HG03039 (cell line): ENCODE measurements around the gene CACNG7.
"Not testable (repeated sequence)": the region's sequence is repeated elsewhere in the genome, so short reads cannot be mapped to it uniquely, and the experiment has no call there.

Experiments used
- ATAC-seq: cut with Tn5 transposase; IDR thresholded peaks from one replicate; pipeline ENCODE4 v1.9.1; 2021; ENCODE audit warnings: mild to moderate bottlenecking, moderate library complexity; ENCODE audit not compliant: unreplicated experiment

Gene CACNG7, protein sequence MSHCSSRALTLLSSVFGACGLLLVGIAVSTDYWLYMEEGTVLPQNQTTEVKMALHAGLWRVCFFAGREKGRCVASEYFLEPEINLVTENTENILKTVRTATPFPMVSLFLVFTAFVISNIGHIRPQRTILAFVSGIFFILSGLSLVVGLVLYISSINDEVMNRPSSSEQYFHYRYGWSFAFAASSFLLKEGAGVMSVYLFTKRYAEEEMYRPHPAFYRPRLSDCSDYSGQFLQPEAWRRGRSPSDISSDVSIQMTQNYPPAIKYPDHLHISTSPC

DNA sequence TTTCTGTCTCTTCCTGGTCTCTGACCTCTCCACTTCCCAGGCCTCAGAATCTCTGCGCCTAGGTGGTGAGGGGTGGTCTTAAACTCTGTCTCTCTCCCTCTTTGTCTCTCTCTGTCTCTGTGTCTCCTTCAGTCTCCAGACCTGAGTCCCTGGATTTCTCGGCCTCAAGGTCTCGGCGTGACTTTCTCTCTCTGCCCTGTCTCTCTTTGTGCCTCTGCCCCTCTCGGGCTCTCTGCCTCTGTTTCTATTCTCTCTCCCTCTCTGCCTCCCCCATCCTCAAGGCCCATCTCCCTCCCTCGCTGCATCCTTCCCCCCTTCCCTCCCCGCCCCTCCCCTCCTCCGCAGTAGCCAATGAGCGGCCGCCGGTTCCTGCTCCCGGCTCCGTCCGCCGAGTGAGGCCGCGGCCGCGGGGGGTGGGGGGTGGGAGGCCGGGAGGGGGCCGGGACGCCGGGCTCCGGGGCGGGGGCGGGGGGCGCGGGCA lies at the start of gene CACNG7:
TSS of gene CACNG7 (plus strand) at position 344 of the 481 bp plus-strand sequence. CDS start 3,554 bp downstream, outside the sequence.
- ATAC-seq, result no peak

DNA sequence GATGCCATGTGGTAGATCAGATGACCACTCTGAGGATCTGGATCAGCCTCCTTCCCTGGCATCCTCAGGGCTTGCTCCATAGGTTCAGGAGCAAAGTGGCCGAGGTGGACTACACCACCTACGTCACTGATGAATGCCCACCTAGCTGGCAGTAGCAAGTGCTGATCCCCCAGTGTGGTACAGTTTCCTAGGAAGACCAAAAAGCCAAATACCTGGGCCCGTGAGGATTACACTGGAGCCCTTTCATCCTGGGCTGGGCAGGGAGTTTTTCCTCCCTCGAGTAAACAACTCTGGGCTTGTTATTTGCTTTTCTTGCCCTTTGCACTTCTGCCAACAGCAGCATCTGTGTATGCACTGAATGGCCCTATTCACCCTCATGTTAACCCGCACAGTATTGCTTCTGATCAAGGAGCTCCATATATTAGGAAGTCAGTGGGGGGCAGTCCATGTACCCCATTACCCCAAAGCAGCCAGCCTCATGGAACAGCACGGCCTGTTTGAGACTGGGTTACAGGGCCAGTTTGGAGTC lies 44.7 kb upstream of the CACNG7 start:
- no peak for ATAC-seq

DNA sequence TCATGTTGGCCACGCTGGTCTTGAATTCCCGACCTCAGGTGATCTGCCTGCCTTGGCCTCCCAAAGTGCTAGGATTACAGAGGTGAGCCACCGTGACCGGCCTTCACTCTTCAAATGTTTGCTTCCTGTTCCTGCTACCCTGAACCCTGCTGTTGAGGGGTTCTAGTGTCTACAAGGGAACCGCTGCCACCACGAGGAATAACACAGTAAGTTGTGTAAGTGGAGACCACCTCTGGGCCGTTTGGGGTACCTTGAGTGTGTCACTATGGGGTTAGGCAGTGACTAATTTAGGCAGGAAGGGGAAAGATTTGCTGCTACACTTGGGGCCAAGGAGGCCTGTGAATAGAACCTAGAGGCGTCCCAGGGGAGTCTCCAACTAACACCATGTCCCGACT lies 43.6 kb upstream of the CACNG7 start:
- no peak for ATAC-seq

DNA sequence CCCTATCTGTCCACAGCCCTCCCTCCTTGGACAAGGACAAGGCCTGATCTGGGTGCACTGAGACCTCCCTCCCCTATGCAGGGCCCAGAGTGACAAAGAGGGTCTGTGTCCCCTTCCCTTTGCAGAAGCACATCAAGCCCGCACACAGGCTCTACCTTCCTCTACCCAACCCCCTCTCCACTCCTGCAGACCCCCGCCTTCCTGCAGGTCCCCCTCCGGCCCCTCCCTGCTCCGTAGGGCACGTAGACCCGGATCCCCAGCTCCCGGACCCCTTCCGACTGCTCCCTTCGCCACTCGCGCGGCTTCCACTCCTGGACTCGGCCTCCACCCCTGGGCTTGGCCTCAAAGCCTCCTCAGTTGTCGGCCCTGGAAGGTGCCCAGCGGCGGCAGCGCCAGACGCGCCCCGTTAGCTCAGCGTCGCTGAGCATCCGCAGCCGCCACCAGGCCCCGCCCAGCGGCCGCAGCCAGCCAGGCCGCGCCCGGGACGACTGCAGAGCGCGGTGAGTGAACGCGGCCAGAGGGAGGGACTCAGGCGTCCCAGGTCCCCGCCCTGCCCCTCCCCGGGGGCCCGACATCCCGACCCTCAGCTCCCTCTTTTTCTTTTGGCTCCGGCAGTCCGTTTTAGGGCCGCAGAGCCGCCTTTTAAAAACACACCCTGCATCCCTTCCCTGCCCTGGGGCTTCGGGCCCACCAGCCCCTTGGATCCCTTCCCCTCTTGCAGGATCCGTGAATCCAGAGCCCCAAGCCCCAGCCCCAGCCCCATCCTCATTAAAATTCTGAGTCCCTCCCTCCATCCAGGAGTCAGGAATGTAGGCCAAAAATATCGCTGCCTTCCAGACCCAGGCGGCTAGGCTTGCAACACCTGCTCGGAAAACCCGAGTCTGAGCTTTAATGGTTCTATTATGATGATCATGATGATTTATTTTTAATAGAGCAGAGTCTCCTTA lies 42.9 kb upstream of the CACNG7 start:
- no peak for ATAC-seq

DNA sequence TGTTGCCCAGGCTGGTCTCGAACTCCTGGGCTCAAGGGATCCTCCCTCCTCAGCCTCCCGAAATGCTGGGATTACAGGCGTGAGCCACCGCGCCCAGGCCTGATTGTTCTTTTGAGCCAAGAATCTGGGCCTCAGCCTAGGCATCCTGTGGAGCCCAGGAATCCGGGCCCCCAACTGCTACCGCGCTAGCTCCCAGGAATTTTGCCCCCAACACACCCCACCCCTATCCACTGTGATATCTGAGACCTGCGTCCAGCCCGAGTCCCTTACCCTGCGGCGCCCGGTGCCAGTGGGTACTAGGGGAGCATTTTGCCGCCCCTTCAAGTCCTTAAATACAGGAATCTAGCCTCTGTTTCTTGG lies 42.2 kb upstream of the CACNG7 start:
- ATAC-seq, result no peak

DNA sequence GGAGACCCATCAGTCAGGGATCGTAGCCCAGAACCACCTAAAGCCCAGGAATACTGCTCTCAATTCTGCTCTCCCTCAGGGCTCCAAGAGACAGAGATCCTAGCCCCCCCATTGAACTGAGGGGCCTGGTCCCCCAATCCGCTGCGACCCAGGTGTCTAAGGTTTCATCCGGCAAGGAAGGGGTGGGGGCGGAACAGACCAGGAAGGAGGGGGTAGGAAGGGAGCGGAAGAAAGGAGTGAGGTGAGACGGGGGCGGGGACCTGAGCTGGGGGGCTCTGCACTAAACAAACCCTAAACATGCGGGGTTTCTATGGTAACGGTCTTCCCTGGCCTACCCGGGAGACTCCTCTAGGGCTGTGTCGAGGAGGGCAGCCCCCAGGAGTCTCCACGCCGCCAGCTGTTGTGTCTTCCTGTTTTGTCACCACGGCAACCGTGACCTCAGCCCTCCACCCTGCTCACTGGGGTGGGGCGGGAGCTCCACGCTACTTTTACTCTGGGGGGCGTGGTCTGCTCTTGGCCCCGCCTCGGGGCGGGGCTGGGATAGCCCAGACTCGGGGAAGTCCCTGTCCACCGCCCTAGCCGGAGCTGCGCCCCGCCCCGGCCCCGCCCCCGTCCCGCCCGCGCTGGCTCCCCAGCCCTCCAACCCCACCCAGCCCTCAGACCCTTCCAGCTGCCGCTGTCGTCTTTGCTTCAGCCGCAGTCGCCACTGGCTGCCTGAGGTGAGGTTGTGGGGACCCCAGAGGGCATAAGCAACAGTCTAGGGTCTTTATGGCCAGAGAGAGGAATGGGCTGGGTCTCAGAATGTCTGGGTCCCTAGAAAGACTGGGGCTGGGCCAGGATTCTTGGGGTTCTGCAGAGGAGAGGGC lies 41.6 kb upstream of the CACNG7 start, which contains the start of gene MYADM:
TSS of gene MYADM (plus strand) at position 659 of the 866 bp plus-strand sequence. CDS start 5,647 bp downstream, outside the sequence.
- ATAC-seq, result peak; percentile 60

DNA sequence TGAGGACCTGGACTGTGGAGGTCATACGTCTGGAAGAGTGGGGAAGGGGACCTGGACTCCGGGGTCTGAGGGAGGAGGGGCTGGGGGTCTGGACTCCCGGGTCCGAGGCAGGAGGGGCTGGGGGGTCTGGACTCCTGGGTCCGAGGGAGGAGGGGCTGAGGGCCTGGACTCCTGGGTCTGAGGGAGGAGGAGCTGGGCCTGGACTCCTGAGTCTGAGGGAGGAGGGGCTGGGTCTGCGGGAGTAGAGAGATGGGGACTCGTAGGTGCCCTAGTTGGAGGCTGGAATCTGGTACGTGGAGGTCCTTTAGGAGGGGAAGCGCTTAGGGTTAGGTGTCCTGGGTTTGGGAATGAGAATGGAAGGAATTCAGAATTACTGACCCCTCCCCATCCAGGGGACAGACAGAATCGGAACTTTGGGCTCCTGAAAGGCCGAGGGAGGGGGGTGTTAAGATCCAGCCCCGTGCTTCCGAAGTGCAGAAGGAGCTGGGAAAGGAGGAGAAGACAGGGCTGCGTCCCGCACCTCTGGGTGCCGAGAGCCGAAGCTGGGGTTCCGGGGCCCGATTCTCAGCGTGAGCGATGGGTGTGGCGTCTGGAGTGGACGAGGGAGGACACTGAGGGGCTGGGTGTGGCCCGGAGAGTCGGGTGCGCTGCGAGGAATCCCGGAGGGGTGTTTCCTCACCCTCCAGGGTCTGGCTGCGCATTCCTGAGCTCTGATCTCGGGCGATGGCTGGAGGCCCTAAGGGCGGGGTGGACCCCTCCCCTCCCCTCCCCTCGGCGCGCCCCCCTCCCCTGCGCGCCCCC lies 40.8 kb upstream of the CACNG7 start:
- no peak for ATAC-seq

DNA sequence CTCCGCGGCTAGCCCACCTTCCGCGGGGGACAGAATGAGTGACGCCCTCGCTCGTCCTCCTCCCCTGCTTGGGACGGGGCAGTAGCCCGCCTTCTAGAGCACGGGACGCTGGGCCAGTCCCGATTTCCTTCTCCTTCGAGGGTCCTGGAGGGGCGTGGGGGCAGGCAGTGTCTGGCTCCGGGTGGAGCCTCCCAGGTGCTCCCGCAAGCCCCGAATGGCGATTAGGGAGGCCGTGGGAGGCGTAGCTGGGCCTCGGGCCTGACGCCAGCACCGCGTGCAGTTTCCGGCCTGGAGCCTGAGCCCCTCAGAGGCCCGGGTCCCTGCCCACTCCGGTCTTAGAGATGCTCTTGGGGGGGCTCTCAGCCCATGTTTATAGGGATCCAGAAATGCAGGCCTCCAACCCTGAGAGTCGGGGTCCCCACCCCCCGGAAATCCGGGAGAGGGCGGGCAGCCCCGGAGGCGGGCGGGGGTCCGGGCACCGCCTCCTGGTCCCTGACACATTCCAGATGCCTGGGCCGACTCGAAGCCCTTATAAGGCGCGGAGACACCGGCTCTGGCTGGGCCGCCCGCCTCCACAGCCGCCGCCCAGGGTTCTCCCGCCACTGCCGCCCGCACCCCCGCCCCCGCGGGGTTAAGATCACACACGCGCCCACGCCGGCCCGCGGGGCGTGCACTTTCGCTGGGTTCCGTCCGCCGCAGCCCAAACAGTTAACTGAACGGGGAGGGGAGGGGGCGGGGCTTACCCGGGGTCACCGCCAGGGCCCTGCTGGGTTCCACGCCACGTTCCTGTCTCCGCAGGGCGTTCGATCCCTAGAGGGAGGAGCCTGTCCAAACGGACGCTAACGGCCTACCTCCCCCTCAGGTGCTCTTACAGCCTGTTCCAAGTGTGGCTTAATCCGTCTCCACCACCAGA lies 39.9 kb upstream of the CACNG7 start:
- ATAC-seq, result no peak

GRCh38 chr19:53869805-53870484 lies 39.1 kb upstream of the CACNG7 start:
- ATAC-seq, result not testable (repeated sequence)

- ATAC-seq, result no peak
These were observed 38.6 kb upstream of the CACNG7 start for GRCh38 chr19:53870485-53870844.

GRCh38 chr19:53871454-53871853 lies 37.6 kb upstream of the CACNG7 start:
- ATAC-seq, result no peak

DNA sequence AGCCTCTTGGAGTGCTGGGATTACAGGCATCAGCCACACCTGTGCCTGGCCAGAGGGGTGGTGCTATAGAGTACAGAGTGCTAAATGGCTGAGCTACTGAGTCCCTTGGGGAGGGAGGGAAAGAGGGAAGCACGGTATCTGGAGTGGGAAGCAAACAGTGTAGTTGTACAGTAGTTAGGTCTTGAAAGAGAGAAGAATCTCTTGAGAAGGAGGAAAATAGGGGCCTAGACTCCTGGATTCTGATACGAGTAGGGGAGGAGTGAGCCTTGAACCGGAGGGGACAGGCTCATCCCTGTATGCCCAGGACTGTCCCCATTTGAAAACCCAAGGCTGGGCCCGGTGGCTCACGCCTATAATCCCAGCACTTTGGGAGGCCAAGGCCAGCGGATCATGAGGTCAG lies 36.3 kb upstream of the CACNG7 start:
- no peak for ATAC-seq

GRCh38 chr19:53873773-53874605 lies 35.1 kb upstream of the CACNG7 start:
- ATAC-seq, result no peak

DNA sequence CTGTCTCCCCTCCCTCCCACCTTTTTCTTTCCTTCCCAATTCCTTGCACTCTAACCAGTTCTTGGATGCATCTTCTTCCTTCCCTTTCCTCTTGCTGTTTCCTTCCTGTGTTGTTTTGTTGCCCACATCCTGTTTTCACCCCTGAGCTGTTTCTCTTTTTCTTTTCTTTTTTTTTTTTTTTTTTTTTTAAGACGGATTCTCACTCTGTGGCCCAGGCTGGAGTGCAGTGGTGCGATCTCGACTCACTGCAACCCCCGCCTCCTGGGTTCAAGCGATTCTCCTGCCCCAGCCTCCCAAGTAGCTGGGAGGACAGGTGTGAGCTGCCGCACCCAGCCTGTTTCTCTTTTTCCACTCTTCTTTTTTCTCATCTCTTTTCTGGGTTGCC lies 34.5 kb upstream of the CACNG7 start:
- ATAC-seq, result no peak

- no peak for ATAC-seq
These were observed 33.3 kb upstream of the CACNG7 start for GRCh38 chr19:53875602-53876325.

DNA sequence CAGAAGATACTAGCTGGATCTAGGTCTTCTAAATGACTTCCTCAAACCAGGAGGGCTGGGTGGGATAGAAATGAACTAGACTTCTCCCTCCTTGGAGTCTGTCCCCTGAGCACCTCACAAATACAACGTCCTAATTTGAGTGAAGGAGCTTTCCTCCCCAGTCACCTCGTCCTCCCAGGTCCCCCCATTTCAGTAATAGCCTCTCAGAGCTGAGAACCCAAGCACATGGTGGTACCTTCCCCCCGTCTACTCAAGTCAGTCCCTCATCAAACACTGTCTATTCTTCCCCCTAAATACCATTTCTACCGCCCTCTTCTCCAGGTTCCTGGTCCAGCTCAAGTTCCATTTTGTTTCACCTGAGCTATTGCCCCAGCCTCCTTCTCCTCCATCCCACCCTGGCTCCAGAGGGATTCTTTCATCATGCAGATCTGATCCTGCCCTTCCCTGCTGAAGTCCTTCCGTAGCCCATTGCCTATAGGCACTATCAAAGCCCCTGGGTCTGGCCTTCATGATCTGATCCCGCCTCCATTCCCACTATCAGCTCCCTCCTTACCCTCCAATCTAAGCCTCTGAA lies 32.3 kb upstream of the CACNG7 start:
- no peak for ATAC-seq
